Brain microvascular endothelial cell (primary cell): ENCODE results near the gene OTUB2.

Source experiments
- DNase-seq: peaks from one replicate; pipeline ENCODE4 v3.0.0-alpha.2; 2020
- H3K27ac ChIP-seq: fragments of 250-450 bp; sonication (Bioruptor Pico); 2 replicates; pipeline ENCODE4 v1.5.1; 2020; ENCODE audit warnings: mild to moderate bottlenecking, moderate library complexity
- H3K27me3 ChIP-seq: fragments of 250-450 bp; sonication (Bioruptor Pico); replicated peaks from 2 replicates; pipeline ENCODE4 v1.5.1; 2020; ENCODE audit warnings: mild to moderate bottlenecking
- H3K36me3 ChIP-seq: fragments of 250-450 bp; sonication (Bioruptor Pico); replicated peaks from 2 replicates; pipeline ENCODE4 v1.5.1; 2020; ENCODE audit warnings: mild to moderate bottlenecking
- H3K4me3 ChIP-seq: 2 replicates; pipeline ENCODE4 v1.5.1; 2011; ENCODE audit warnings: low read depth, mild to moderate bottlenecking, control low read depth, low read length, moderate library complexity
- in situ Hi-C: cut with HindIII; loops from 2 replicates; pipeline ENCODE4 v1.10.0; 2017; ENCODE audit warnings: low sequenced_read_pairs, low pct_ligation_motif_present
- TF ChIP-seq, protein P1 (sequence below): IDR thresholded peaks from 2 replicates; pipeline ENCODE4 v1.5.1; 2011; ENCODE audit warnings: low read depth, mild to moderate bottlenecking, moderate library complexity, low read length, control low read depth, inconsistent platforms; ENCODE audit errors: missing control alignments

OTUB2 gene

DNA sequence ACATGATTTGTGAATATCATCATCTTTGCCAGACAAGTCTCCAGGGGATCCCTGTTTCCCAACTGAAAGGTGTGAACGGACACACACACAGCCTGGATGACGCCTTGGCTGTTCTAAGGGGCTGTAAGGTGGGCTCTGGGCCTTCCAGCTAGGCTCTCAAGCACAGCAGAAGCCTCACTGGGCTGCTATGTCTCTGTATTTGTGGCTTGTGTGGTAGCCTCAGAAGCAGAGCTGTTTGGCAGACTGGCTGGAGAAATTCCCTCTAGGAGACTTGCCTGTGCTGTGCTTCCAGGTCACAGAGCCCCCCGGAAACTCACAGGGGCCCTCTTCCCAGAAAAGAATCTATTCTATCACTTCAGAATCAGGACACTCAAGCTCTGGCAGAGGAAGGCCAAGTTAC, 21.4 kb downstream of the OTUB2 start:
- no peak for DNase-seq
- peaks cover 33% of the 10 kb centered on the region for H3K36me3 ChIP-seq
- H3K27me3 ChIP-seq, result no peaks in the 10 kb centered on the region
- TF ChIP-seq, protein P1, sequence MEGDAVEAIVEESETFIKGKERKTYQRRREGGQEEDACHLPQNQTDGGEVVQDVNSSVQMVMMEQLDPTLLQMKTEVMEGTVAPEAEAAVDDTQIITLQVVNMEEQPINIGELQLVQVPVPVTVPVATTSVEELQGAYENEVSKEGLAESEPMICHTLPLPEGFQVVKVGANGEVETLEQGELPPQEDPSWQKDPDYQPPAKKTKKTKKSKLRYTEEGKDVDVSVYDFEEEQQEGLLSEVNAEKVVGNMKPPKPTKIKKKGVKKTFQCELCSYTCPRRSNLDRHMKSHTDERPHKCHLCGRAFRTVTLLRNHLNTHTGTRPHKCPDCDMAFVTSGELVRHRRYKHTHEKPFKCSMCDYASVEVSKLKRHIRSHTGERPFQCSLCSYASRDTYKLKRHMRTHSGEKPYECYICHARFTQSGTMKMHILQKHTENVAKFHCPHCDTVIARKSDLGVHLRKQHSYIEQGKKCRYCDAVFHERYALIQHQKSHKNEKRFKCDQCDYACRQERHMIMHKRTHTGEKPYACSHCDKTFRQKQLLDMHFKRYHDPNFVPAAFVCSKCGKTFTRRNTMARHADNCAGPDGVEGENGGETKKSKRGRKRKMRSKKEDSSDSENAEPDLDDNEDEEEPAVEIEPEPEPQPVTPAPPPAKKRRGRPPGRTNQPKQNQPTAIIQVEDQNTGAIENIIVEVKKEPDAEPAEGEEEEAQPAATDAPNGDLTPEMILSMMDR, result no peak
- H3K27ac ChIP-seq, result no peak overlapping the region
- in situ Hi-C loops, result no loop called here
- H3K4me3 ChIP-seq, result no peak overlapping the region

DNA sequence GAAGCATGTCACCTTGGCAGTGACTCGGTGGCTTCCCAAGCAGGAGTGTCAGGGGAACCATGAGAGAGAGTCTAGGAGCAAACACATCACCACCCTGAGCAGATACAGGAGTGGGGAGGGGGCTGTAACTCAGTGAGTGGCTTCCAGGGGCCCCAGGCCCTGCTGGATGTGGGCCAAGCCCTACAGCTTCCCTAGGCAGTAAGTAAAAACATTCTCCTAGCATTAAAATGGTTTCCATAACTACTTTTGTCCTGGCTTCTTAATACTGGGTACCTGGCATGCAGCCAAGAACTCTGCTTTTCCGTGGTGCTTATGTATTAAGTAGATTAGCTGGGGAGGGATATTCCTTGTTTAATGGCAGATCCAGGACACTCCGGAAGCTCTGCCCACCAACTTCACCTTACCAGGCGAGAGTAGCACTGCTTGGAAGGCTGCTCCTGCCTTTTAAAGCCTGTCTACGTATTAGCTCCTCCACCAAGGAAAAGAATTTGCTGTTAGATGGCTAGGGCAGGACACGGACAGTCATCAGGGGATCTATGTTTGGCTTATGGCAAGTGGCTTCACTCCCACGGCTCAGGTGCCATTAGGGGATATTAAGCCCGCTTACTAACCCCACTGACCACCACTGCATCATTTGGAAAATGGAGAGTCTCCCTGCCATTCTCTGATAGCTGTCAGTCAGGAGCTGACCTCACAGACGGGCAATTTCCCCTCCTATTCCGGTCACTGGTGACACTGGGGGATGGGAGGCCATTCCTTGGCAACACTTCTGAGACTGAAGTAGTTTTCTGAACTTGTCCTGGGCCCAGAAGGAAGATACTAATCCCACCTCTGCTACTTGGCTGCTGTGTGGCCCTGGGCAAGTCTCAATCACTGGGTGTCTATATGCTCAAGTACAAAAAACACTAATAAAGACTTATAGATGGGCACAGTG, 22.8 kb downstream of the OTUB2 start:
- Histone ChIP-seq H3K4me3 (no peak overlapping the region), H3K27ac (no peak overlapping the region), H3K36me3 (peaks cover 36% of the 10 kb centered on the region), H3K27me3 (no peaks in the 10 kb centered on the region)
- DNase-seq, result no peak
- in situ Hi-C loops, result no loop called here
- TF ChIP-seq, protein P1, result no peak

DNA sequence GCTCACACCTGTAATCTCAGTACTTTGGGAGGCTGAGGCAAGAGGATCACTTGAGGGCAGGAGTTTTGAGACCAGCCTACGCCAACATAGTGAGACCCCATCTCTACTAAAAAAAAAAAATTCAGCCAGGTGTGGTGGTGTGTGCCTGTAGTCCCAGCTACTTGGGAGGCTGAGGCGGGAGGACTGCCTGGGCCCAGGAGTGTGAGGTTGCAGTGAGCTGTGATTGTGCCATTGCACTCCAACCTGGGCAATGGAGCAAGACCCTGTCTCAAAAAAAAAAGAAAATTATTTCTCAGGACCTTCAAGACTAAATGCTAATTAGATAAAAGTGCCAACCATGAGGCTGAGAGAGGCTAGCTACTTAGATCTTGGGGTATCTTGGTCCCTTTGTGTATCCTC, 23.5 kb downstream of the OTUB2 start:
- no peak overlapping the region for H3K27ac ChIP-seq
- TF ChIP-seq, protein P1, result no peak
- H3K4me3 ChIP-seq, result no peak overlapping the region
- DNase-seq, result no peak
- peaks cover 37% of the 10 kb centered on the region for H3K36me3 ChIP-seq
- H3K27me3 ChIP-seq, result no peaks in the 10 kb centered on the region
- in situ Hi-C loops, result no loop called here

DNA sequence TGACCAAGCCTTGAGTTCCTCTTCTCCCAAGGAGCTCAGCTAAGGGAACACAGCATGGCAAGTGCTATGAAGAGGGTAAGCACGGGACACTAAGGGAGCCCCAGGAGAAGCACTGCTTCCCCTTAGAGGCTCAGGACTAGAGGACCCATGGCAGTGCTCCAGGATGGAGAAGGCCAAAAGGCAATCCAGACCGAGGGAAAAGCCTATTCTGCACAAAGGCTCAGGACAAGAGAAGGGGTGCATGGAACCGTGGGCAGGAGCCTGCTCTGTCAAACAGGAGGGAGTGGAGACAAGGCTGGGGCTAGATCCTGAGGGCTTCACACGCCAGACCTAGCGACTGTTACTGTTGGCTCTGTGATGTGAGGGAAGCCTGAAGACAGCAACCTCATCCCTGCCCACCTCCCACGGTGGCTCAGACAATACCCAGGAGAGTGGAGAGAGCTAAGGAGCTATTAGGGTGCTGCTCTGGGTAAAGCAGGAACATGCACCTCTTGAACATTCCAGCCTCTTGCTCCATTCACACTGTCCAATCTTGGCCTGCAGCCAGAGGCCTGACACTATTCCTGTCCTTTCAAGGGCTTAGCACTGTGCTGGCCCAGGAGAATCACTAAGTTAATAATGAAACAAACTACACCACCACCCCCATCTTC, 24.2 kb downstream of the OTUB2 start:
- H3K4me3 ChIP-seq, result no peak overlapping the region
- DNase-seq, result no peak
- H3K27ac ChIP-seq, result no peak overlapping the region
- in situ Hi-C loops, result no loop called here
- TF ChIP-seq, protein P1, result no peak
- no peaks in the 10 kb centered on the region for H3K27me3 ChIP-seq
- peaks cover 43% of the 10 kb centered on the region for H3K36me3 ChIP-seq

DNA sequence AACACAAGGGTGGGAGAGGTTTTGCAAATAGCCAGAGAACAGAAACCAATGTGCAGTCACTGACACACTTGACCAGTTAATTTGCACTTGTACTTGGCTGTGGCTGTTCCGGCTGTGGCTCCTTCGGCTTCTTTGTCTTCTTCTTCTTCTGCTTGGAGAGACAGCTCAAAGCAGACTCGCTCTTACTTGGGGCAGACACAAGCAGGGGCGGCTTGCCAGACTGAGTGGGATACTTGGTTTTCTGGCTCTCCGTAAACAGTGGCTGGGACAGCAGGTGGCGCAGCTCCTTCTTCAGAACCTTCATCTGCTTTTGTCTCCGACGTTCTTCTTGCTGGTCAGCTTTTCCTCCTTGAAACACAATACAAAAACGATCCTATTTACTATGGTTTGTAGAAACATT, 25.0 kb downstream of the OTUB2 start:
- in situ Hi-C loops, result no loop called here
- Histone ChIP-seq H3K4me3 (no peak overlapping the region), H3K27me3 (no peaks in the 10 kb centered on the region), H3K27ac (no peak overlapping the region), H3K36me3 (peaks cover 51% of the 10 kb centered on the region)
- TF ChIP-seq, protein P1, result peak; percentile 74
- peak; percentile 34 for DNase-seq
